Small intestine (tissue), 7 donors: ENCODE results near the gene DOCK4. TPM values are rescaled to one million over a fixed set of nuclear protein-coding genes. Genes with fewer than 3 reads are reported as not detected.

Source experiments
- DNase-seq, 2 donors: peaks; one replicate each; pipeline versions ENCODE4 v3.0.0 to v3.0.0-alpha.2; 2013
- FAIRE-seq: peaks from 2 replicates; lab custom pipeline; 2012; peaks lifted over from hg19 to GRCh38; lab: Jason Lieb, UNC
- H3K27ac ChIP-seq, 3 donors: one replicate each; pipeline ENCODE4 v1.5.1; 2013; ENCODE audit warnings: low read length in 2 of 3, mild to moderate bottlenecking in 2 of 3, control low read depth in 1 of 3, inconsistent platforms in 1 of 3, low read depth in 1 of 3, moderate library complexity in 1 of 3
- H3K27me3 ChIP-seq, 3 donors: one replicate each; pipeline ENCODE4 v1.6.1; 2013; ENCODE audit warnings: low read length in 3 of 3, inconsistent platforms in 1 of 3; ENCODE audit not compliant: control insufficient read depth in 3 of 3, insufficient read depth in 3 of 3
- H3K36me3 ChIP-seq, 3 donors: one replicate each; pipeline ENCODE4 v1.6.1; 2013; ENCODE audit warnings: low read length in 3 of 3, inconsistent platforms in 1 of 3, low read depth in 1 of 3, mild to moderate bottlenecking in 1 of 3, moderate library complexity in 1 of 3; ENCODE audit not compliant: control insufficient read depth in 3 of 3, insufficient read depth in 2 of 3
- H3K4me1 ChIP-seq, 3 donors: one replicate each; pipeline ENCODE4 v1.6.1; 2013; ENCODE audit warnings: low read length in 2 of 3, inconsistent platforms in 1 of 3, low read depth in 1 of 3, mild to moderate bottlenecking in 1 of 3, moderate library complexity in 1 of 3; ENCODE audit not compliant: control insufficient read depth in 3 of 3, insufficient read depth in 2 of 3
- H3K4me3 ChIP-seq, 3 donors: one replicate each; pipeline ENCODE4 v1.5.1; 2013; ENCODE audit warnings: low read length in 3 of 3, control low read depth in 1 of 3, inconsistent platforms in 1 of 3, low read depth in 1 of 3, mild to moderate bottlenecking in 1 of 3, moderate library complexity in 1 of 3
- H3K9me3 ChIP-seq, 2 donors: one replicate each; pipeline ENCODE4 v1.6.1; 2013; ENCODE audit warnings: low read depth in 1 of 2, low read length in 1 of 2; ENCODE audit not compliant: control insufficient read depth in 2 of 2, insufficient read depth in 1 of 2
- WGBS, 3 donors: extraction: QIAGEN DNeasy Blood & Tissue Kit; methylation state at CpG; one replicate each; pipeline ENCODE4 v1.1.7; 2013; 5-methylcytosine and 5-hydroxymethylcytosine counted together
- polyA plus RNA-seq, 4 donors: library from polyadenylated mRNA; stranded (reverse) in 3 of 4; unstranded in 1 of 4; fragments of 200-250 nt in 3 of 4; fragments of 120-200 nt in 1 of 4; gene quantifications; one replicate each; pipeline versions ENCODE4 v1.2.1 to v1.2.3, GENCODE V29; 2013
- donor health status: healthy with polysubstance abuse.
- donor health status: control.
- donor health status: control.
- donor health status: Bipolar disorder and iron deficiency.
- donor health status: healthy.

DOCK4 gene
- polyA plus RNA-seq, 4 donors, result 1.9 to 4.1 (median 3.8) TPM; not detected in 1

DNA sequence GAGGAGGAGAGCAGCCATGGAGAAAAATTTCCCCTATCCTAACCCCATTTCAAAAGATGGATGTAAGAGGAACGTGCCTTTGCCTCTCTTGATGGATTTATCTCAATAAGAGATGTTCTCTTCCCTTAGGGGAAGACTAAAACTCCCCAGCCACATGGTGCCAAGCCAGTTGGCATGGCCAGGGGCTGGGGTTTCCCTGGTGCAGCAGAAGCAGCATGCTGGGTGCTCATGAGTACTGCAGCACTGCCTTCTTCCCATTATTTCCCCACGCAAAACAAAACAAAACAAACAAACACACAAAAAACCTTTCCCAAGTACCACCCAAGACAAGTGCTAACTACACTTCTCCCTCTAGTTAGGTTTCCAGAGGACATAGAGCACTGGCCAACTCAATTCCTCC is 97.2 kb downstream of the DOCK4 start:
- Histone ChIP-seq H3K4me1 (no peaks in the 10 kb centered on the region), H3K9me3 (no peaks in the 10 kb centered on the region), H3K27ac (no peak overlapping the region), H3K4me3 (no peak overlapping the region), H3K36me3 (no peaks in the 10 kb centered on the region), H3K27me3 (no peaks in the 10 kb centered on the region)
- 74 to 85% (median 78%) methylated on average over 2 of the region's 2 CpGs for WGBS, 3 donors
- no peak for DNase-seq
- no peak for FAIRE-seq

- 72 to 80% (median 76%) methylated on average over 8 of the region's 8 CpGs for WGBS, 3 donors
- H3K4me3 ChIP-seq, result no peak overlapping the region
- no peaks in the 10 kb centered on the region for H3K4me1 ChIP-seq
- H3K9me3 ChIP-seq, result no peaks in the 10 kb centered on the region
- no peak overlapping the region for H3K27ac ChIP-seq
- H3K36me3 ChIP-seq, result no peaks in the 10 kb centered on the region
- FAIRE-seq (no peak), DNase-seq (no peak)
- no peaks in the 10 kb centered on the region for H3K27me3 ChIP-seq
These were observed 100.3 kb downstream of the DOCK4 start for GRCh38 chr7:112105584-112106530.

DNA sequence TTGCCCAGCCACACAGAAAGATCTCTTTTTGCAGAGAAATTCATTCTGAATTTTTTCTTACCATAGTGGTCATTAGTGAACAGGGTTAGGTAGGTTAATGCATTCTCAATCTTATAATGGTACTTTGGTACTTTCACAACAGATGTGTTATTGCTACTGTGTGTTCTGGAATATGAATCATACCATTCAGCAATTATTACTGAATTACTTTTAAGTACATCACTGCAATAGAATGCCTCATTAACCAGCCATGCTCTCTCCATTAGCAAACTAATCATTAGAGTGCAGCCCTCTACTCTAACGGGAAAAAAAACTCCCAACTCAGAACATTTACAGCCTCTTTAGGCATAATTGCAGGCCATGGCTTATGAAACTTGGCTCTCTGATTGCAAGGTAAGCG is 102.1 kb downstream of the DOCK4 start:
- no peaks in the 10 kb centered on the region for H3K9me3 ChIP-seq
- DNase-seq (no peak), FAIRE-seq (no peak)
- H3K36me3 ChIP-seq, result no peaks in the 10 kb centered on the region
- H3K27me3 ChIP-seq, result no peaks in the 10 kb centered on the region
- H3K4me3 ChIP-seq, result no peak overlapping the region
- no peaks in the 10 kb centered on the region for H3K4me1 ChIP-seq
- WGBS, 3 donors, result 61 to 86% (median 64%) methylated on average over 2 of the region's 2 CpGs
- H3K27ac ChIP-seq, result no peak overlapping the region

GRCh38 chr7:112103246-112103645 is 103.0 kb downstream of the DOCK4 start:
- no peaks in the 10 kb centered on the region for H3K4me1 ChIP-seq
- H3K27ac ChIP-seq, result no peak overlapping the region
- no peaks in the 10 kb centered on the region for H3K36me3 ChIP-seq
- no peaks in the 10 kb centered on the region for H3K9me3 ChIP-seq
- peak in 1 of 2 donors; percentile 12 for DNase-seq
- H3K4me3 ChIP-seq, result no peak overlapping the region
- FAIRE-seq, result no peak
- 53 to 77% (median 57%) methylated on average over 2 of the region's 2 CpGs for WGBS, 3 donors
- H3K27me3 ChIP-seq, result no peaks in the 10 kb centered on the region

GRCh38 chr7:112101201-112101846 is 104.9 kb downstream of the DOCK4 start:
- H3K4me3 ChIP-seq, result no peak overlapping the region
- H3K36me3 ChIP-seq, result no peaks in the 10 kb centered on the region
- no peak for FAIRE-seq
- no peak overlapping the region for H3K27ac ChIP-seq
- H3K4me1 ChIP-seq, result no peaks in the 10 kb centered on the region
- no peaks in the 10 kb centered on the region for H3K27me3 ChIP-seq
- no peaks in the 10 kb centered on the region for H3K9me3 ChIP-seq
- WGBS, 3 donors, result 50 to 72% (median 63%) methylated on average over 8 of the region's 8 CpGs
- no peak for DNase-seq

GRCh38 chr7:112097524-112097923 is 108.7 kb downstream of the DOCK4 start:
- WGBS, 3 donors, result 74 to 87% (median 77%) methylated on average over 1 of the region's 1 CpG
- Histone ChIP-seq H3K9me3 (no peaks in the 10 kb centered on the region), H3K36me3 (no peaks in the 10 kb centered on the region), H3K4me3 (no peak overlapping the region), H3K27me3 (no peaks in the 10 kb centered on the region), H3K4me1 (no peaks in the 10 kb centered on the region), H3K27ac (no peak overlapping the region)
- DNase-seq, result no peak
- no peak for FAIRE-seq

DNA sequence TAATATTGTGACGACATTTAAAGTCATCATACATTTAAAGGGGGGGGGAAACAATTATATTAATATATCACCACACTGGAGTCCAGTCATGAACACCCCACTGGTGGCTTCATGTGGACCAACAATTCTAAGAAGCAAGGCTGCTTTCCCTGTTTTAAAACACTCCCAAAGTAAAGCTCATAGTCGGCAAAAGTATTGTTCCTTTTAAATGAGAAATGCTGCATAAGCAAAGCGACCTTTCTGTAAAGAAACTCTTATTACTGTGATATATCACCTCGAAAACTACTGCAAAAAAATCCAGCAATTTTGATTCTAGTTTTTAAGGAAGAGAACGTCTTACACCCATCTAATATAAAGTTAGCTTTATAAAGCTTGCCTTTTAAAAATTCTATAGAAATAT is 112.8 kb downstream of the DOCK4 start:
- Histone ChIP-seq H3K36me3 (no peaks in the 10 kb centered on the region), H3K9me3 (no peaks in the 10 kb centered on the region), H3K27me3 (no peaks in the 10 kb centered on the region), H3K27ac (no peak overlapping the region), H3K4me3 (no peak overlapping the region), H3K4me1 (no peaks in the 10 kb centered on the region)
- FAIRE-seq (no peak), DNase-seq (no peak)
- WGBS, 3 donors, result 81 to 85% (median 85%) methylated on average over 5 of the region's 5 CpGs

GRCh38 chr7:112092709-112093395 is 113.3 kb downstream of the DOCK4 start:
- FAIRE-seq, result no peak
- 78 to 84% (median 83%) methylated on average over 5 of the region's 5 CpGs for WGBS, 3 donors
- H3K4me1 ChIP-seq, result no peaks in the 10 kb centered on the region

More at GRCh38 chr7:112092709-112093395, 113.3 kb downstream of the DOCK4 start:
- DNase-seq, result no peak
- H3K36me3 ChIP-seq, result no peaks in the 10 kb centered on the region
- H3K27me3 ChIP-seq, result no peaks in the 10 kb centered on the region
- no peak overlapping the region for H3K4me3 ChIP-seq
- H3K9me3 ChIP-seq, result no peaks in the 10 kb centered on the region
- H3K27ac ChIP-seq, result no peak overlapping the region
